Left lung (tissue), 10 donors: ENCODE data around the gene RCAN1. TPM values are rescaled to one million over a fixed set of nuclear protein-coding genes. Genes with fewer than 3 reads are reported as not detected.

Experiments used
- ATAC-seq: fragments of 200-7000 bp; cut with Tn5 transposase; one replicate; pipeline ENCODE4 v1.9.1; 2020; ENCODE audit warnings: moderate library complexity
- DNase-seq, 4 donors: peaks; one replicate each; pipeline ENCODE4 v3.0.0-alpha.2; 2013 to 2020
- H3K27ac ChIP-seq, 2 donors: fragments of 200-600 bp; sonication (generic) in 1 of 2; one replicate each; pipeline versions ENCODE4 v1.5.0 to v1.8.0; 2020 to 2021
- H3K27me3 ChIP-seq, 2 donors: fragments of 200-600 bp; sonication (generic) in 1 of 2; one replicate each; pipeline versions ENCODE4 v1.5.0 to v1.8.0; 2020 to 2021
- H3K36me3 ChIP-seq, 2 donors: fragments of 200-600 bp; sonication (generic) in 1 of 2; one replicate each; pipeline versions ENCODE4 v1.5.0 to v1.8.0; 2020 to 2021
- H3K4me1 ChIP-seq, 2 donors: fragments of 200-600 bp; one replicate each; pipeline ENCODE4 v1.8.0; 2021
- H3K4me3 ChIP-seq, 2 donors: fragments of 200-600 bp; sonication (generic) in 1 of 2; one replicate each; pipeline versions ENCODE4 v1.5.0 to v1.8.0; 2020 to 2021; ENCODE audit warnings: mild to moderate bottlenecking in 1 of 2
- H3K9me3 ChIP-seq, 2 donors: fragments of 200-600 bp; sonication (generic) in 1 of 2; one replicate each; pipeline versions ENCODE4 v1.5.0 to v1.8.0; 2020 to 2021
- CTCF ChIP-seq, 2 donors: fragments of 200-600 bp; sonication (generic) in 1 of 2; IDR thresholded peaks; one replicate each; pipeline versions ENCODE4 v1.5.0 to v1.8.0; 2021; ENCODE audit warnings: antibody characterized with exemption in 2 of 2
- intact Hi-C, 2 donors: fragments of 100-400 bp; cut with DNase I; formaldehyde crosslinking; loops; one replicate each; pipeline versions ENCODE4 v1.11.2 to v1.14.2; 2022
- polyA plus RNA-seq, 6 donors: library from polyadenylated mRNA; unstranded; fragments of 120-200 nt; gene quantifications; one replicate each; pipeline ENCODE4 v1.2.1, GENCODE V29; 2013; ENCODE audit not compliant: insufficient read length in 6 of 6
- total RNA-seq, 2 donors: library from RNA; stranded (reverse); fragmentation: NEBNext Ultra II Directional; extraction: Animal tissue kit (Norgen Biotek cat#: 25700); gene quantifications; one replicate each; pipeline ENCODE4 v1.2.1, GENCODE V29; 2021
- donor health status: DM: no; HTN: yes; CAD: no.
- donor health status: DM: no; HTN: no; CAD: no.

RCAN1 gene
- total and polyA plus RNA-seq, 8 donors = 16.9 to 62.6 (median 20.2) TPM

GRCh38 chr21:34623516-34623915 is 8.6 kb upstream of the RCAN1 start:
- no peak overlapping the region for H3K4me3 ChIP-seq
- H3K4me1 ChIP-seq = no peaks in the 10 kb centered on the region
- no peaks in the 10 kb centered on the region for H3K27me3 ChIP-seq
- no peak for DNase-seq
- no peaks in the 10 kb centered on the region for H3K36me3 ChIP-seq
- TF ChIP-seq CTCF (IDR thresholded peaks at IDR 0.05) = no peak
- no peaks in the 10 kb centered on the region for H3K9me3 ChIP-seq
- H3K27ac ChIP-seq = no peak overlapping the region
- no peak for ATAC-seq
- intact Hi-C loops = no loop called here

GRCh38 chr21:34621434-34622350 is 6.8 kb upstream of the RCAN1 start:
- H3K4me1 ChIP-seq = no peaks in the 10 kb centered on the region
- H3K4me3 ChIP-seq = no peak overlapping the region
- H3K27ac ChIP-seq = no peak overlapping the region
- no peak for ATAC-seq
- TF ChIP-seq CTCF (IDR thresholded peaks at IDR 0.05) = no peak
- H3K36me3 ChIP-seq = no peaks in the 10 kb centered on the region
- no peaks in the 10 kb centered on the region for H3K27me3 ChIP-seq
- intact Hi-C loops = no loop called here
- H3K9me3 ChIP-seq = no peaks in the 10 kb centered on the region
- DNase-seq = no peak

DNA sequence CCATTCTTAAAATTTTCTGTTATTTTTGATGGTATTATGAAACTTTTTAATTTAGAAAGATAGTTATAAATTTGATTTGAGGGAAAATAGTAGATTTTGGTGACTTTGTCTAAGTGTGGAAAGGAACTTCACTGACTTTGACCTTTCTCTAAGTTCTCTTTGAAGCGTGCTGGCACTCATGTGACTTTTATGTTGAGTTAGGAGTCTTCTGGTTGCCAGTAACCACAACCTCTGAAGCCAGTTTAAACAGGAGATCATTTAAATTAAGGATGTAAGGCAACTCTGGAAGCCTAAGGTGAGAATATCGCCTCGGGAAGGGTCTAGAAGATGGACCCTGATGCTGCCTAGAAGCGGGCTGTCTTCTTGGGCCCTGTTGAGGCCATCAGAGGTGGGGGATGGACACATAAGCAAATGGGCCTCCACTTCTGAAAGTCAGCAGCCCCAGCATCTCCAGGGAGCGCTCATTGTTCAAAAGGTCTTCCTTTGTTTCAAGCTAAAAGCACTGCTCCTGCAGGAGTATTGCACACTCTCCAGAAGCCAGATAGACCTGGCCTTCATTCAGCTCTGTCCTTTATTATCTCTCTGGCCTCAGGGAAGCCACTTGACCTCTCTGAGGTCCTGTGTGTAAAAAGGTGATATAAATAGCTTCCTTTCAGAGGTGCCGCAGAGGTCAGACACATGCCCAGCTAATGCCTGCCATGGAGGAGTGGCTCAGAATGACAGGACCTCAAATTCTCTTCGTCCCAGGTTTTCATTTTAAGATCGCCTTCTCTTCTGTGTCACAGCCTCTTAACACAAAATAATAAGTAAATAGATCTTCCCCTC is 5.1 kb upstream of the RCAN1 start:
- DNase-seq (no peak), ATAC-seq (no peak)
- H3K9me3 ChIP-seq = no peaks in the 10 kb centered on the region
- no peak overlapping the region for H3K27ac ChIP-seq
- peaks cover 3 to 4% of the 10 kb centered on the region in 2 donors for H3K4me1 ChIP-seq
- H3K27me3 ChIP-seq = no peaks in the 10 kb centered on the region
- H3K4me3 ChIP-seq = no peak overlapping the region
- intact Hi-C loops = no loop called here
- TF ChIP-seq CTCF (IDR thresholded peaks at IDR 0.05) = no peak
- no peaks in the 10 kb centered on the region for H3K36me3 ChIP-seq

DNA sequence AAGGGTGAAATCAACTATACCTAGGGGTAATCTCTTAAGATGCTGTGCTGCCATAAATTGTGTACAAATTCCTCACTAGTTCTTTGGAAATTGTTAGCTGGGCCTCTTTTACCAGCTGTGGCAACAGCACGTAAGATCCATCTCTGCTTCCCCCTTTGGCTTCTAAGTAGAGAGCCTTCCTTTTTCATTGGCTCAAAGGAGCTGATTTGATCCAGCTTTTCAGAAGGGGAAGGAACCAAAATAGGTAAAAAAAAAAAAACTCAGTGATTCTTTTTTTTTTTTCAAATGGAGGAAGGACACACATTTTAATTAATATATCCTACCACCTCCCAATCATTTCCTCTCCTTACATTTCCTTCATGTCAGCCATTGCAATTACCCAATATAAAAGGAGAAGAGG is 4.0 kb upstream of the RCAN1 start:
- Histone ChIP-seq H3K36me3 (no peaks in the 10 kb centered on the region), H3K4me3 (no peak overlapping the region), H3K27me3 (no peaks in the 10 kb centered on the region), H3K27ac (no peak overlapping the region), H3K4me1 (peaks cover 4 to 7% of the 10 kb centered on the region in 2 donors), H3K9me3 (no peaks in the 10 kb centered on the region)
- intact Hi-C loops = no loop called here
- ATAC-seq (no peak), DNase-seq (no peak)
- TF ChIP-seq CTCF (IDR thresholded peaks at IDR 0.05) = no peak

DNA sequence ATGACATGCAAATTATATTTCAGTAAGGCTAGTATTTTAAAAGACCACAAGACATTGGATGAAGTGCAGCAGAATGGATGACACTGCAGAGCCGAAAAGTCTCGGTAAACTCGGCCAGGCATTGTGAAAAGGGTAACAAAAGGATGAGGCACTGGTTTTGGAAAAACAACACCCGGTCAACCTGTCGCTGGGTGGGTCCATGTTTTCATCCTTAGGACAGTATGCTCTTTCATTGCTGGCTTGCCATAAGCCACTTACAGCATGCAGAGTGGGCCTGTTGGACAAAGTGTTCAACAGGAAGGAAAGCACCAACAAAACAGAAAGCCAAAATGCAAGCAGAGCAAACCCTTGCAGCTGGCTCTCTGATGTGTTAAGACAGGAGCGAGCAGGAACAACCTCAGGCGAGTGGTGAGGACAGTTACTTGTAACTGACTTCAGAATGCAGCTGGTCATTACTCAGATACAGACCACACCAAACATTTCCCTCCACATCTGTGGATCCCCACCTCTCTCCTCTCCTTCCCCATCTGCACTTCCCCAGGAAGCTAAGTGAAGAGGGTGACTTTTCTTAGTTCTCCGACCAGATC is 2.9 kb upstream of the RCAN1 start:
- H3K27me3 ChIP-seq = no peaks in the 10 kb centered on the region
- DNase-seq (no peak), ATAC-seq (no peak)
- H3K36me3 ChIP-seq = no peaks in the 10 kb centered on the region
- peaks cover 4 to 18% of the 10 kb centered on the region in 2 donors for H3K4me1 ChIP-seq
- no peak overlapping the region for H3K4me3 ChIP-seq
- TF ChIP-seq CTCF (IDR thresholded peaks at IDR 0.05) = no peak
- H3K9me3 ChIP-seq = no peaks in the 10 kb centered on the region
- intact Hi-C loops = no loop called here
- no peak overlapping the region for H3K27ac ChIP-seq
